ENCODE measurements around the gene MDH1. TPM values are rescaled to one million over a fixed set of nuclear protein-coding genes. Genes with fewer than 3 reads are reported as not detected.
"Not testable (repeated sequence)": the region's sequence is repeated elsewhere in the genome, so short reads cannot be mapped to it uniquely, and the experiment has no call there.

MDH1 gene
- polyA plus RNA-seq = 100 to 1,000 TPM in 2 of 3 donors, 10 to 100 TPM in 1; 96.6 to 230 (median 215) TPM

DNA sequence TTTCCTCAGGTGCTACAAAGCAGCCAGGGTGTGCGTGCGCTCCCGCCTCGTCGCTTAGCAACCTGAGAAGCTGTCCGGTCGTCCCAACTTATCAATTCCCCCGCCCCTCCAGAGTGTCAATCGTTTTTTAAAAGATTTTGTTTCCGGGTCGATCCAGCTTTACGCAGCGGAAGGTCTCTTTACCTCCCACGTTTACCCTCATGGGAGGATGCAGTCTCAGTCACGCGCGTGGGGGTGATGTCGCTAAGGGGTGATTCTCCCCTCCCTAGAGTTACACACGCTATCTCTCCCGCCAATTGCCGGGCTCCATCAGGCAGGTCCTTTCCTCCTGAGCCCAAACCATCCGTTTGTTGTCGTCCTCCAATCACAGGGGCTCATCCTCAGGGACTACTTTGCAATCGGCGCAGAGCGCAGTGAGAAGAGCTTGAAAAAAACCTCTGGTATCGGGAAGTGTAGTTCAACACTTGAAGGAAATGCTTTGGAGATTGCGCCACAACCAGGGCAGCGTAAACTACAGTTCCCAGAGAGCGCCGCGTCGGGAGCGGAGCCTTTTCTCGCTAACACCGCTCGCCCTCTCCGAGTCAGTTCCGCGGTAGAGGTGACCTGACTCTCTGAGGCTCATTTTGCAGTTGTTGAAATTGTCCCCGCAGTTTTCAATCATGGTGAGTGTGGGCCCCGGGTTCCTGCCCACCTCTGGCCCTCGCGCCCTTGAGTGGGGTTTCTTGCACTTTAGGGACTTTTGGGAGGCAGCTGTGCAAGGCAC, at the start of gene MDH1, which contains the start of gene WDPCP:
MDH1 (plus strand) TSS at position 579 of the 763 bp plus-strand sequence; CDS start at position 660, 81 bp downstream.
WDPCP (minus strand) TSS at position 93 of the 763 bp plus-strand sequence. CDS start 206 bp downstream, outside the sequence.
- WGBS, 3 donors = 0 to 1% (median 1%) methylated on average over 44 of the region's 44 CpGs

DNA sequence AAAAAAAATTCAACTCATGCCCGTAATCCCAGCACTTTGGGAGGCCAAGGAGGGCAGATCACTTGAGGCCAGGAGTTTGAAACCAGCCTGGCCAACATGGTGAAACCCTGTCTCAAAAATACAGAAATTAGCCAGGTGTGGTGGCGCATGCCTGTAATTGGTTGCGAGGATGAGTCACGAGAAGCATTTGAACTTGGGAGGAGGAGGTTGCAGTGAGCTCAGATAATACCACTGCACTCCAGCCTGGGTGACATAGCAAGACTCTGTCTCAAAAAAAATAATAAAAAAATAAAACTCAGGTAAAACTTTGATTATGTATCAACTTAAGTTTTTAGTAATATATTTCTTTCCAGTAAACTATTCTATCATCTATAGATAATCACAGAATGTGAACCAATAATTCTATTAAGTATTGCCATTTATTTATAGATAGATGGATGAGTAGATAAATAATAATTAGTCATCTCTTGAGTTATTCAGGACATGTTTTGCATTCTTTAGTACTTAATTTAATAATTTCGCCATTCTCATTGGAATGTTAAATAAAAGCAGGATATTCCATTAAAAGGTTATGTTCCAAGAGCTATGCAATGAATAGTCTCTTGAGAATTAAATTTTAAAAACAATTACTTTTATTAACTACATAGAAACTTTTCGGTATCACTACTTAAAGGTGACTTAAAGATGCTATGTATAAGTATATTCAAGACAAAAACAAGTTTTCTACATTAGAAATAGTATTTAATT, 49.2 kb upstream of the MDH1 start:
- no peak overlapping the region for H3K27ac ChIP-seq (ENCODE audit: low read depth, low read length)
- WGBS, 3 donors = 92 to 98% (median 94%) methylated on average over 6 of the region's 6 CpGs

More for the DNA sequence above, at the start of gene MDH1, which contains the start of gene WDPCP:
- no peak within 1 kb of the TSS for H3K27ac ChIP-seq (ENCODE audit: low read depth, low read length)

DNA sequence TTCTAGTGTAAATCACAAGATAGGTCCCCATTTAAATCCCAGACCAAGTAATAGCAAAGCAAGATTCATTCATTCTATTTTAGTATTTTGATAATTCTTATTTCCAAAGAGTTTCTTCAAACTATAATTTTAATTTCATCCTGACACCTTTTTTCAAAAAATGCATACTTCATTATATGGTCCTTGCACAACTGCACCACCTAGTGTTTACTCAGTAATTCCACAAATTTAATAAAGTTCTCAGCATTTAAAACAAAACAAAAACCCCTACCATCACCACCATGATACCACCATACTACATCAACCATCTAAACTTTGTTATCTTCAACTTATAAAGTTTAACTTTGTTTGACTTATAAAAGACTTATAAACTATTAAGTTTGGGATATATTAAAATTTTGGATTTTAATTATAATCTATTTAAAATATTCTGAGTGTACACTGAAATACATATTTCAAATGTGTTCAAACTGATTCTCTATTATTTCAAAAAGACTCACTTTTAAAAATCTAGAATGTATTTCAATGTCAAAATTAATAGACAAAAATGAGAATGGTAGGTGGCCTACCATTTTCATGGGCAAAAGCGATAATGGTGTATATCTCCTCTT, 44.6 kb upstream of the MDH1 start:
- H3K27ac ChIP-seq (ENCODE audit: low read depth, low read length) = no peak overlapping the region
- 97 to 100% (median 97%) methylated on average over 1 of the region's 1 CpG for WGBS, 3 donors

DNA sequence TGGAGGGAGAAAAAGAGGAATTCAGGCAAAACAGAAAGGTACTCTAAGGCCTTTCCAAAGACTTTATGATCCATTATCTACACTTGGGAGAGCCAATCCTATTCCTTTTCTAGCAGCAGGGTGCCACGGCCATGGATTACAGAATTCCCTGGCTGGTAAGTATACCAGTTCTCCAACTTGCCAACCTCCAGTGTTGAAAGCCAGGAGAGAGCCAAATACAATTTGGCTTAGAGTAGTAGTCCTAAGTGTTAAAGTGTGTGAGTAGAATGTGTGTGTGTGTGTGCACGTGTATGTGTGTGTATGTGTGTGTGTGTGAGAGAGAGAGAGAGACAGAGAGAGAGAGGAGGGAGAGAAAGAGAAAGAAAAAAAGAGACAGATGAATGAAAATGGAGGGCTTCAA, 43.7 kb upstream of the MDH1 start:
- no peak overlapping the region for H3K27ac ChIP-seq (ENCODE audit: low read depth, low read length)
- WGBS, 3 donors = 67 to 89% (median 89%) methylated on average over 2 of the region's 2 CpGs

DNA sequence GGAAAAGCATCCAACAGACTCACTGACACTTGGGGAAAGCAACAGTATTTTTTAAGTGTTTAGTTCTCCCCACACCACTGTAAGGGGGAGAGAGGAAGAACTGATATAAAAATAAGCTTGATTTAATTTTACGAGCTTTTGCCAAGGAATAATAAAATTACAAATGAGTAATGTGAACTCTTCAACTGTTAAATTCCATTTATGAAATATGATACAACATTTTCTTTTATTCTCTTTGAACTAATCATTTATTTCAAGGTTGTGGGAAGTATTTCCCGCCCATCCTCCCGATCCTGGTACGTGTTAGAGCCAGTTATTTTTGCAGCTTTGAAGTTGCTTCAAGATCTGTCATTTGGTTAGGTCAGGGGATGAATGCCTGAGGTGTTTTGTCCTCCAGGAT, 35.7 kb upstream of the MDH1 start:
- H3K27ac ChIP-seq (ENCODE audit: low read depth, low read length) = no peak overlapping the region

DNA sequence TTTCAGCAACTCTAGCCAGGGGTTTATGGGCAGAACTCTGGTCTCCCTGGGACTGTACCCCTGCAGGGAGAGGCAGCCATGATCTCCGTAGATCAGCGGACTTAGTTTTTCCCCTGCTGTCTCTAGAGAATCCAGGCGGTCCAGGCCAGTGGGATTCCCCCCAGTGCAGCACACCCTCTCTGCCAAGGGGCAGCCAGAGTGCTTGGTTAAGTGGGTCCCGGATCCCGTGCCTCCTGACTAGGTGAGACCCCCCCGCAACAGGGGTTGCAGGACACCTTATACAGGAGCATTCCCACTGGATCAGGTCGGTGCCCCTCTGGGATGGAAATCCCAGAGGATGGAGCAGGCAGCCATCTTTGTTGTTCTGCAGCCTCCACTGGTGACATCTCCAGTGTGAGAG, 33.5 kb upstream of the MDH1 start:
- 97% methylated on average over 7 of the region's 7 CpGs for WGBS, 3 donors
- H3K27ac ChIP-seq (ENCODE audit: low read depth, low read length) = no peak overlapping the region

More for the DNA sequence above, 35.7 kb upstream of the MDH1 start:
- WGBS, 3 donors = 50 to 60% (median 55%) methylated on average over 4 of the region's 4 CpGs

DNA sequence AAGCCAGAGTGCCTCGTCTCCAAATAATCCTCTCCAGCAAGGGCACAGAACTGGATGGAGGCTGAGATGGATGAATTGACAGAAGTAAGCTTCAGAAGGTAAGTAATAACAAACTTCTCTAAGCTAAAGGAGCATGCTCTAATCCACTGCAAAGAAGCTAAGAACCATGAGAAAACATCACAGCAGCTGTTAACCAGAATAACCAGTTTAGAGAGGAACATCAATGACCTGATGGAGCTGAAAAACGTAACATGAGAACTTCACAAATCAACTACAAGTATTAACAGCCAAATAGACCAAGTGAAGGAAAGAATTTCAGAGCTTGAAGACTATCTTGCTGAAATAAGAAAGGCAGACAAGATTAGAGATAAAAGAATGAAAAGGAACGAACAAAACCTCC, 32.8 kb upstream of the MDH1 start:
- no peak overlapping the region for H3K27ac ChIP-seq (ENCODE audit: low read depth, low read length)
- 90 to 97% (median 95%) methylated on average over 3 of the region's 3 CpGs for WGBS, 3 donors

DNA sequence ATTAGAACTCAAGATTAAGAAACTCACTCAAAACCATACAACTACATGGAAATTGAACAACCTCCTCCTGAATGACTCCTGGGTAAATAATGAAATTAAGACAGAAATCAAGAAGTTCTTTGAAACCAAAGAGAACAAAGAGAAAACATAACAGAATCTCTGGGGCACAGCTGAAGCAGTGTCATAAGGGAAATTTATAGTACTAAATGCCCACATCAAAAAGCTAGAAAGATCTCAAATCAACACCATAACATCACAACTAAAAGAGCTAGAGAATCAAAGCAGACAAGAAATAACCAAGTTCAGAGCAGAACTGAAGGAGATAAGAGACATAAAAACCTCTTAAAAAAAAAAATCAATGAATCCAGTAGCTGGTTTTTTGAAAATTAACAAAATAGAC, 30.9 kb upstream of the MDH1 start:
- not testable (repeated sequence) for H3K27ac ChIP-seq (ENCODE audit: low read depth, low read length)

DNA sequence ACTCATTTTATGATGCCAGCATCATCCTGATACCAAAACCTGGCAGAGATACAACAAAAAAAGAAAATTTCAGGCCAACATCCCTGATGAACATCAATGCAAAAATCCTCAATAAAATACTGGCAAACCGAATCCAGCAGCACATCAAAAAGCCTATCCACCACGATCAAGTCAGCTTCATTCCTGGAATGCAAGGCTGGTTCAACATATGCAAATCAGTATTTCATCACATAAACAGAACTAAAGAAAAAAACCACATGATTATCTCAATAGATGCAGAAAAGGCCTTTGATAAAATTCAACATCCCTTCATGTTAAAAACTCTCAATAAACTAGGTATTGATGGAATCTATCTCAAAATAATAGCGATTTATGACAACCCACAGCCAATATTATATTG, 29.8 kb upstream of the MDH1 start:
- H3K27ac ChIP-seq (ENCODE audit: low read depth, low read length) = not testable (repeated sequence)
- 59 to 83% (median 60%) methylated on average over 3 of the region's 3 CpGs for WGBS, 3 donors

DNA sequence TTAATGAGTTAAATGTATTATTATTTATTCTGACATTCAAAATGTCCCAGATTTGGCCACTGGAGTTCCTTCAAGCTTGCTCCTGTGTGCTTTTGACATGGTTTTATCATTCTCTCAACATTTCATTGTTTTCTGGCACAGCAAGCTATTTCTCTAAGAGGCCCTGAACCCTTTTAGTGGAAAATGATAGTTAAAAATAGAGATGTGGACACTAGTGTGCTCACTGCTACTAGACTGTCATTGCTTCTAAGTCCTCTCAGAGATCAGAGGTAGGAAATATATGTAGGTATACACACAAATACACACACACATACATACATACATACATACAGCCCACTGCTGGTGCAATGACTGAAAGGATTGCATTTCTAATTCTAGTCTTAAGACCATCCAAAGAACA, 26.0 kb upstream of the MDH1 start:
- no peak overlapping the region for H3K27ac ChIP-seq (ENCODE audit: low read depth, low read length)

DNA sequence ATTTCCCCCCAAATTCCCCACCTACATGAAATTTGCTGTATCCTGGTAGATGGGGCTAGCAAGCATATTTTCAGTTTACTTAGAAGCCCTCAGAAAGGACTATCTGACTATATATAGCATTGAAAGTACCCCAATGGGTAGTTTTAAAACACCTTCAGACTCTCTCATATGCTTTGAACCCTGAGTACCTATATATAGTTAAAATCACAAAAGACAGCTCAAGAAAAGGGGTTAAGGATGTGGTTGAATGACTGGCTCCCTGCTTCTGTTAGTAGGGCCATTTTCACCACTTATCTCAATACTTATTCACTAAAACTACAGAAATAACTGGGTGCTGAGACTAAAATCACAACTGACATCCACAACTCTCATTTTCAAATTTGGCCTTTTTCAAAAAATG, 19.0 kb upstream of the MDH1 start:
- H3K27ac ChIP-seq (ENCODE audit: low read depth, low read length) = no peak overlapping the region

DNA sequence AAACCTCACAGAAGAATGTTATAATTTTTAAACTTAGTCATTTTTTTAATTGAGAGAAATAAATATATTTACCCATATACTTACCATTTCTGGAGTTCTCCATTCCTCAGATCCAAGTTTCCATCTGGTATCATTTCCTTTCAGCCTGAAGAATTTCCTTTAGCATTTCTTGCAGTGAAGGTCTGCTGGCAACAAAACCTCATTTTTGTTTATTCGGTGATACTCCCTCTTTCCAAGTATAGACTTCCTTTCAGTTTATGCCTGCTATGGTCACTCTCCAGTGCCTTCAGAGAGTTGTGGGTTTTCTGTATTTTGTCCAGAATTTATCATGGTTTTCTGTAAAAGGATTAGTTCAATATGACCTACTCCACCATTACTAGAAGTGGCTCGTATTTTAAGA, 17.5 kb upstream of the MDH1 start:
- WGBS, 3 donors = 64 to 74% (median 65%) methylated on average over 2 of the region's 2 CpGs
- H3K27ac ChIP-seq (ENCODE audit: low read depth, low read length) = no peak overlapping the region

DNA sequence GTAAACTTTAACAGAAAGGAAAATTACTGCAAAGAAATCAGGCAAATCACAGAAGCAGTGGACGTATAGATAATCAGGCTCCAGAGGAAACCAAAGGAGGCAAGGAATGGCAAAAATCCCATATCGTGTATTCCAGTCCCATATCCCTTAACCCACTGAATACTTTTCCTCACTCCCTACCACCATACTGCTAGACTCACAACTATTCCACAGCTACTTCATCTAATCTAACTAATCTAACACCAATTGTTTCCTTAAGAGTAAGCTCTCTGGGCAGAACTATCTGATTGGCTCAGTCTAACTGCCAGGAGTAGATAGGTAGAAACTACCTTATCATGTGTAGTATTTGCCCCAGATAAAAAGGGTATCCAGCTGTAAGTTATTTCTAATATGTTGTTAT, 16.8 kb upstream of the MDH1 start:
- no peak overlapping the region for H3K27ac ChIP-seq (ENCODE audit: low read depth, low read length)
- WGBS, 3 donors = 70 to 94% (median 93%) methylated on average over 2 of the region's 2 CpGs

DNA sequence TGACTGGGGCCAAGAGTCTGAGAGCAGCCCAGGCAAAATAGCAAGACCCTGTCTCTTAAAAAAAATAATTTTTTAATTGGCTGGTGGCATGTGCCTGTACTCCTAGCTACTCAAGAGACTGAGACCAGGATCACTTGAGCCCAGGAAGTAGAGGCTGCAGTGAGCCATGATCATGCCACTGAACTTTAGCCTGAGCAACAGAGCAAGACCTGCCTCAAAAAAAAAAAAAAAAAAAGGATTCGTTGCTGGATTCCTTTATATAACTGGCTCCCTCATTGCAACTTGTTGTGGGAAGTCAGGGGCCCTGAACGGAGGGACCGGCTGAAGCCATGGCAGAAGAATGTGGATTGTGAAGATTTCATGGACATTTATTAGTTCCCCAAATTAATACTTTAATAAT, 15.7 kb upstream of the MDH1 start:
- not testable (repeated sequence) for H3K27ac ChIP-seq (ENCODE audit: low read depth, low read length)
- 95 to 97% (median 97%) methylated on average over 3 of the region's 3 CpGs for WGBS, 3 donors

DNA sequence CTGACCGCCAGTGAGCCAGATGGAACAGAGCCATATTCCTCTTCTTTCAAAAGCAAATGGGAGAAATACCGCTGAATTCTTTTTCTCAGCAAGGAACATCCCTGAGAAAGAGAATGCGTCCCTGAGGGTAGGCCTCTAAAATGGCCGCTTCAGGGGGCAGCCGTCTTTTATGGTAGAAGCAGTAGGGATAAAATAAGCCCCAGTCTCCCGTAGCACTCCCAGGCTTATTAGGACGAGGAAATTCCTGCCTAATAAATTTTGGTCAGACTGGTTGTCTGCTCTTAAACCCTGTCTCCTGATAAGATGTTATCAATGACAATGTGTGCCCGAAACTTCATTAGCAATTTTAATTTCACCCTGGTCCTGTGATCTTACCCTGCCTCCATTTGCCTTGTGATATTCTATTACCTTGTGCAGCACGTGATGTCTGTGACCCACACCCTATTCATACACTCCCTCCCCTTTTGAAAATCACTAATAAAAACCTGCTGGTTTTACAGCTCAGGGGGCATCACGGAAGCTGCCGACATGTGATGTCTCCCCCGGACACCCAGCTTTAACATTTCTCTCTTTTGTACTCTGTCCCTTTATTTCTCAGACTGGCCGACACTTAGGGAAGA, 14.9 kb upstream of the MDH1 start:
- WGBS, 3 donors = 95 to 97% (median 96%) methylated on average over 13 of the region's 13 CpGs
- not testable (repeated sequence) for H3K27ac ChIP-seq (ENCODE audit: low read depth, low read length)

DNA sequence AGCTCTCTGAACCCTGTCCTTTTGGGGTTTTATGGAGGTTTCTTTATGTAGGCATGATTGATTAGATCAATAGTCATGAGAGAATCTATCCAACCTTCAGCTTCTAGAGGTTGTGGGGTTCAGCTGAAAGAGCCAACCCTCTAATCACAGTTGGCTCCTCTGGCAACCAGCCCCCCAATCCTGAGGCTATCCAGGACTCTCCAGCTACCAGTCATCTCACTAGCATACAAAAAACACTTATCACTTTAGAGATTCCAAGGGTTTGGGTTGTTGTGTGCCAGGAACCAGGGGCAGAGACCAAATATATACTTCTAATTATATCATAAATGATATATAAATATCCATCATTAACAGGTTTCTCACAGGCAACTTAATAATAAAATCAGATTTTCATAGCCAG, 12.2 kb upstream of the MDH1 start:
- H3K27ac ChIP-seq (ENCODE audit: low read depth, low read length) = no peak overlapping the region

DNA sequence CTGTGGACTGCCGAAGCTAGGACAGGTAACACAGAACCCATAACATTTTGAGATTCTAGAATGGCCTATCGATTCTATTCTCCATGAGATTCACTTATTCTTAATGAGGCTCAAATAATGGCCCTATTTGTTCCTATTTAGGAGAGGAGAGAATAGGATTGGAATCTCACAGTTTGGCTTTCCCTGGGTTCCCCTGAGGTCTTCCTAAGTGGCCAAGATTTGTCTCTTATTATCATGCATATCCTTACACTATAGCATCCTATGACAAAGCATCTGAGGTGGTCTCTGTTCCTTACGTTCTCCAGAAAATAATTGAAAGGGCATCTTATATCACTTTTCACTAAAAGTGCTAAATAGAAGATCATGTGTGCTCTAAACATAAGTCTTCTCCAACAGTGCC, 10.0 kb upstream of the MDH1 start:
- 98% methylated on average over 3 of the region's 3 CpGs for WGBS, 3 donors
- no peak overlapping the region for H3K27ac ChIP-seq (ENCODE audit: low read depth, low read length)

DNA sequence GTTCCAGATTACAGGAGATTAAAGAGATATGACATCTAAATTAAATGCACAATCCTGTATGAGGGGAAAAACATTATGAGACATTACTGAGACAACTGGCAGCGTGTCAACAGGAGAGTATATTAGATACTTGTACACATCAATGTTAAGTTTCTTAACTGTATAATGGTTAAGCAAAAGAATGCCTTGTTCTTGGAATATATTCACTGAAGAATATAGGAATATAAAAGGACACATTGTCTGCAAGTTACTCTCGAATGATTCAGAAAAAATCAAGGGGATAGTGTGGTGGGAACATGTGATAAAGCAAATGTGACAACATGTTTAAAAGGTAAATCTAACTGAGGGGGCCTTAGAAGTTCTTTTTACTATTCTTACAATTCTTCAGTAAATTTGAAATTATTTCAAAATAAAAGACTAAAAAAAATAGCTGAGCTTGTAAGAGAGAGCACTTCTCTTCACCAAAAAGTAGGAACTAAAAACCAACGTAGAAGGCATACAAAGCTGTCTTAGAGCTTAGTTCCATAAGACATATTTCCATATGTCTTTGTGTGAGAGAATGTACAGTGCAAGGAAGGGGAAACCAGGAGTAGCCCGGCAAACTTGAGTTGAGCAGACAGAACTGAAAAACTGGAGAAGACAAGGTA, 8.0 kb upstream of the MDH1 start:
- H3K27ac ChIP-seq (ENCODE audit: low read depth, low read length) = no peak overlapping the region
- WGBS, 3 donors = 58 to 67% (median 67%) methylated on average over 4 of the region's 4 CpGs
